Dermis microvascular lymphatic vessel endothelial cell (primary cell): ENCODE data around the gene ABHD1. TPM values are rescaled to one million over a fixed set of nuclear protein-coding genes. Genes with fewer than 3 reads are reported as not detected.
A peak's percentile ranks its signal among the peaks of the same experiment; 100 is the strongest.
"Not testable (repeated sequence)": the region's sequence is repeated elsewhere in the genome, so short reads cannot be mapped to it uniquely, and the experiment has no call there.

Source experiments
- DNase-seq, 2 donors: peaks; one replicate each; pipeline versions ENCODE4 v3.0.0 to v3.0.0-alpha.2; 2010; ENCODE audit warnings: low read depth in 2 of 2
- total RNA-seq: library from RNA; depleted of rRNA; stranded (reverse); fragments of >200 nt; gene quantifications from 2 replicates; pipeline ENCODE4 v1.2.1, GENCODE V29; 2014

The ABHD1 gene
- total RNA-seq, 1 donor from 2014 or later = under 0.01 TPM

GRCh38 chr2:27109083-27109482 is 14.5 kb upstream of the ABHD1 start:
- DNase-seq = no peak

DNA sequence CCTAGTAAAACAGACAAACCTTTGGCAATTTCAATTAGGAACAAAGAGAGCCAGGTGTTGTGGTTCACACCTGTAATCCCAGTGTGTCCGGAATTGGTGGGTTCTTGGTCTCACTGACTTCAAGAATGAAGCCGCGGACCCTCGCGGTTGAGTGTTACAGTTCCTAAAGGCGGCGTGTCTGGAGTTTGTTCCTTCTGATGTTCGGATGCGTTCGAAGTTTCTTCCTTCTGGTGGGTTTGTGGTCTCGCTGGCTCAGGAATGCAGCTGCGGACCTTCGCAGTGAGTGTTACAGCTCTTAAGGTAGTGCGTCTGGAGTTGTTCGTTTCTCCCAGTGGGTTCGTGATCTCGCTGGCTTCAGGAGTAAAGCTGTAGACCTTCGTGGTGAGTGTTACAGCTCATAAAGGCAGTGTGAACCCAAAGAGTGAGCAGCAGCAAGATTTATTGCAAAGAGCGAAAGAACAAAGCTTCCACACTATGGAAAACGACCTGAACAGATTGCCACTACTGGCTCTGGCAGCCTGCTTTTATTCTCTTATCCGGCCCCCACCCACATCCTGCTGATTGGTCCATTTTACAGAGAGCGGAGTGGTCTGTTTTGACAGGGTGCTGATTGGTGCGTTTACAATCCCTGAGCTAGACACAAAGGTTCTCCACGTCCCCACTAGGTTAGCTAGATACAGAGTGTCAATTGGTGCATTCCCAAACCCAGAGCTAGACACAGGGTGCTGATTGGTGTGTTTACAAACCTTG is 12.8 kb upstream of the ABHD1 start:
- DNase-seq = not testable (repeated sequence)

DNA sequence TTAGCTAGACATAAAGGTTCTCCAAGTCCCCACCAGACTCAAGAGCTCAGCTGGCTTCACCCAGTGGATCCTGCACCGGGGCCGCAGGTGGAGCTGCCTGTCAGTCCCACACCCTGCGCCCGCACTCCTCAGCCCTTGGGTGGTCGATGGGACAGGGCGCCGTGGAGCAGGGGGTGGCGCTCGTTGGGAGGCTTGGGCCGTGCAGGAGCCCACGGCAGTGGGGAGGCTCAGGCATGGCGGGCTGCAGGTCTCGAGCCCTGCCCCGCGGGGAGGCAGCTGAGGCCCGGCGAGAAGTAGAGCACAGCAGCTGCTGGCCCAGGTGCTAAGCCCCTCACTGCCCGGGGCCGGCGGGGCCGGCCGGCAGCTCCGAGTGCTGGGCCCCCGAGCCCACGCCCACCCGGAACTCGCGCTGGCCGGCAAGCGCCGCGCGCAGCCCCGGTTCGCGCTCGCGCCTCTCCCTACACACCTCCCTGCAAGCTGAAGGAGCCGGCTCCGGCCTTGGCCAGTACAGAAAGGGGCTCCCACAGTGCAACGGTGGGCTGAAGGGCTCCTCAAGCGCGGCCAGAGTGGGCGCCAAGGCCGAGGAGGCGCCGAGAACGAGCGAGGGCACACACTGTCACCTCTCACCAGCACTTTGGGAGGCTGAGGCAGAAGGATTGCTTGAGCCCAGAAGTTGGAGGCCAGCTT is 12.1 kb upstream of the ABHD1 start:
- not testable (repeated sequence) for DNase-seq

DNA sequence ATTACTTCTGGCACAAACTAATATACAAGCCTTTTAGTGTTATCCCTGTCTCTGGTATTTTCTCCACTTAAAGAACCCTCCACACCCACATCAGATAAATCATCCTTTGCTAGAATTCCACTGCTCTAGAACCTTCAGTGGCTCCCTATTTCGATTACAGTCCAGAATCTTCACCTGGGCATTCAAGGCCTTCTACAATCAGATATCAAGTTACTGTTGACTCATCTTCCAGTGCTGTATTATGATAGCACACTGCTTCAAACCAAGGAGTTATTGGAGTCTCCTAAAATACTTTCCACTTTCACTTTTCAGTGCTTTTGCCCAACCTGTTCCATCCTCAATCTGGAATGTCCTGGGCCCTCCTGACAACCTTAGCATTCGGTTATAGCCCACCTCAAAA is 8.1 kb upstream of the ABHD1 start:
- no peak for DNase-seq

- no peak for DNase-seq
Measured at GRCh38 chr2:27117995-27118524, 5.6 kb upstream of the ABHD1 start.

- peak in 1 of 2 donors; percentile 16 for DNase-seq
Measured at GRCh38 chr2:27118525-27119329, 4.9 kb upstream of the ABHD1 start, which contains the start of gene CGREF1. Gene CGREF1, minus strand, starts transcription at chr2:27119128. Its CDS starts 14,762 bp downstream, at chr2:27104366.

DNA sequence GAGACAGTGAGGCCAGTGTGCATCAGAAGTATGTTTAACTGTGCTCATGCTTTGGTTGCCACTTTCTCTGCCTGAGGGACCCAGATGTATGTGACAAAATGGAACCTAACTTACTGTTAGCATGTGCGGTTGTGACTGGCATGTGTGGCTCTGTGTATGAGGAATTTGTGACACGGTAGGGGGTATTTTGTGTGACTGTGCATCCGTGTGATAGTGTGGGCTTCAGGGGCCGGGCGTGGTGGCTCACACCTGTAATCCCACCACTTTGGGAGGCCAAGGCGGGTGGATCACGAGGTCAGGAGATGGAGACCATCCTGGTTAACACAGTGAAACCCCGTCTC is 4.3 kb upstream of the ABHD1 start:
- DNase-seq = not testable (repeated sequence)

DNA sequence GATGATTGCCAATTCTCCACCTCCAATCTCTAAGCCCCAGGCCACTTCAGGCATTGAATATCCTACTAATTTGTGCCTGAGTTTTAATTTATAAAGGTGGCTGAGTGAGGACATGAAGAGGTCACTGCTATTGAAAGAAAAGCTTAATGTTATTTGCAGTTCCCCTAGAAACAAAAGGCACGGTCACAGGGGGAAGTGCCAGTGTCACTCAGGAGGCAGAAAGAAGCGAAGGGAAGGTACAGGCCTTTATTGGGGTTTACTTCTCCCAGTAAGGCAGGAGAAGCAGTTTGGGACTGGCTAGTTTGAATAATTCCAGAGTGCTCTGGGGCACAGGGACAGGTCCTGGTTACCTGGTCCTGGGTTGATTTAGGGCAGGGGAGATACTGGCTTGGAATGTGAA is 1.7 kb upstream of the ABHD1 start:
- DNase-seq = no peak

DNA sequence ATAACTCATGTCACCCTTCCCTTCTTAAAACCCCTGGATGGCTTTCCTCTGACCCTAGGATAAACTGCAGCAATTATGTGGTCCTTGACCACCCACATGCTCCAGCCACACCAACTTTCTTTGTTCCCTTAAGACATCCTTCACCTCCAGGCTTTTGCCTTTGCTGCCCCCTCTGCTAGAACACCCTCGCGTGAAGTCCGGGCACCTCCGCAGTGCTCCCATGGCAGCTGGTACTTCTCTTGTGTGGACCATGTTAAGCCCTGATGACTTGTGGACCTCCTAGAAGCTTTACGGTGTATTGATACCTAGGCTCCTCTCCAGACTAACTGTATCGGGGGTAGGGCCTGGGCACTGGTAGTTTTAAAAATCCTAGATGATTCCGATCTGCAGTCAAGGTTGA is 824 bp upstream of the ABHD1 start:
- no peak for DNase-seq

DNA sequence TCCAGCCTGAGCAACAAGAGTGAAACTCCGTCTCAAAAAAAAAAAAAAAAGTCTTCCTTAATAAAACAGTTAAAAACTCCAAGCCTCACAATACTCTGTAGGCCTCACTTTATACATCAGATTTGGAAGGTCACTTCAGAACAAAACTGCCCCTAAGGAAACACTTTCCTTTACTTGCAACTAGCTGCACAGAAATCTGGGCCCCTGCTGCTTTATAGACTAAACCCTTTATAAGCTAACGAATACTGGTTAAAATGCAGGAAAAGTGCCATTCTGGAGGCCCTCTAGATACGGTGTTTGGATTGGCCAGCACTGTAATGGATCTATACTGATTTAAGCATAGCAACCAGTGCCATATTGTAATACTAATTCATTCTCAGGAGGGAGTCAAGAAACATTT is 1.5 kb downstream of the ABHD1 start:
- no peak for DNase-seq

DNA sequence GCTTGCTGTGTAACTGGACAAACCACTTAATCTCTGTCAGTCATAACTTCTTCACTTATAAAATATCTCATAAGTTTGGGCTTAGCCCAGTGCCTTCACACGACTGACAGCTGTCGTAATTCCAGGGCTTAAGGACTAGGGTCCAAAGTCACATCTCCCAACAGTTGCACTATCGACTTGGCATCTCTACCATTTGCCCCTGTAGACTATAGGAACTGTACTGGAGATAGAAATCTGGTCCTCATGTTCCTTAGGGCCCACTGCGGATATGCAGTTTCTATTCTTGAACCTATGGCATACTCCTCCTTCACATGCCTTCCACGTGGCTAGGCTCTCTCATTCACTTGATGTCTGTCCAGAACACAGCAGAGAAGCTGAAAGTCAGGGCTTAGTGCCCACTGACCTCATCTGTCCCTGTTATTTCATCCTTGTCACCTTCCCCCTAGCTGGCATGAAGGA is 2.7 kb downstream of the ABHD1 start:
- no peak for DNase-seq

DNA sequence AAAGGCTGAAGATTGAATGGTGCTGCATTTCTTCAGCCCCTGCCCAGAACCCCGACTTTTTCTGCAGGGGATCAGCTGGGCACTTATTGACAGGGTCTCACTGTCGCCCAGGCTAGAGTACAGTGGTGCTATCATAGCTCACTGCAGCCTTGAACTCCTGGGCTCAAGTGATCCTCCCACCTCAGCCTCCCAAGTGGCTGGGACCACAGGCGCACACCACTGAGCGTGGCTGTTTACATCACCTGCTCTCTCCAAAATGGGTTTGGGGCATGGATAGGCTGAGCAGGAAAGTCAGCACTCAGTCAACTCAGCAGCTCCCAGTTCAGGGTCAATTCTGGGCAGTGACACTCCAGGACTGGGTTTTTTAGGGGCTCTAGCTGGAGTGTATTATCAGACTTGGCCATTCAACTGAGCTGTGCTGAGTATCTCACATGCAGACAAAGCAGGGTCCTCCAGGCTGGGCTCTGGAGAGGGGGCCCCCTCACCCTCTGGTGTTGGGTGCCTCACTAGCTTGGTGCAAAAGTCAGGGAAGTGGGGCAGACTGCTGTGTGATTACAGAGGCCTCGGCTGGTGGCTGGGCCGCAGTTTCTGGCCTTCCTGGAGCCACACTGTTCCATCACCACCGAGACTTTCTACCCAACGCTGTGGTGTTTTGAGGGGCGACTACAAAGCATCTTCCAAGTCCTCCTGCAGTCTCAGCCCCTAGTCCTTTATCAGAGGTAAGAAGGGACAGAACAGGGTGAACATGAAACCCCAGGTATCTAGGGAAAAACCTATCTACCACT is 4.5 kb downstream of the ABHD1 start:
- no peak for DNase-seq

GRCh38 chr2:27128668-27129571 is 5.3 kb downstream of the ABHD1 start:
- no peak for DNase-seq

DNA sequence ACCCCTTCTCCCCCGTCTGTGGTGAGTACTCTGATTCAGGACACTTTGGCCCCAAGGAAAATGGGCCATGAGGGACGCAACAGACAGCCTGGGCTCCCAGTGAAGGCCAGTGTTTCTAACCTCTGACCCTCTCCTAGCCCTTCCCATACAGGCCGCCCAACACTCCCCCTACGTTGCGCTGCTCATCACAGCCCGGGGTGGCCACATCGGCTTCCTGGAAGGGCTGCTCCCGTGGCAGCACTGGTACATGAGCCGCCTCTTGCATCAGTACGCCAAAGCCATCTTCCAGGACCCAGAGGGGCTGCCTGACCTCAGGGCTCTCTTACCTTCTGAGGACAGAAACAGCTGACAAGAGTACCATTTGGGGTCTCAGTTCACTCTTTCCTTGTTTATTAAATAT is 6.8 kb downstream of the ABHD1 start:
- no peak for DNase-seq

DNA sequence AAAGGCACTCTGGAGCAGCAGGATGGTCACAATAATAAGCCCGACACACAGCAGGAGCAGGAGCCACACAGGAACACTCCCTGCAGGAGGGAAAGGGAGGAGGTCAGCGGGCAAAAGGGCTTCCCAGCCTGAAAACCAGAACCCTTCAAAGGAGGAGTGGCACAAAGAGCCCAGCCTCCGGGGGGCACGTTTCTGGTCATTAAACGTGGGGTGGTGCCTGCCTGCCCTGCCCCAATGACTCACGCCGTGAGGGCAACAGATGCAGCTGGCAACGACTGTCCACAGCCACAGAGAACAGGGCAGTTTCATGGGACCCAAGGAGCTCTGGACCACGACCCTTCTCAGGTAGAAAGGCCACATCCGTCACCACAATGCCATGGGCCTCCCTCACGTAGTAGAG is 7.8 kb downstream of the ABHD1 start:
- DNase-seq = no peak

DNA sequence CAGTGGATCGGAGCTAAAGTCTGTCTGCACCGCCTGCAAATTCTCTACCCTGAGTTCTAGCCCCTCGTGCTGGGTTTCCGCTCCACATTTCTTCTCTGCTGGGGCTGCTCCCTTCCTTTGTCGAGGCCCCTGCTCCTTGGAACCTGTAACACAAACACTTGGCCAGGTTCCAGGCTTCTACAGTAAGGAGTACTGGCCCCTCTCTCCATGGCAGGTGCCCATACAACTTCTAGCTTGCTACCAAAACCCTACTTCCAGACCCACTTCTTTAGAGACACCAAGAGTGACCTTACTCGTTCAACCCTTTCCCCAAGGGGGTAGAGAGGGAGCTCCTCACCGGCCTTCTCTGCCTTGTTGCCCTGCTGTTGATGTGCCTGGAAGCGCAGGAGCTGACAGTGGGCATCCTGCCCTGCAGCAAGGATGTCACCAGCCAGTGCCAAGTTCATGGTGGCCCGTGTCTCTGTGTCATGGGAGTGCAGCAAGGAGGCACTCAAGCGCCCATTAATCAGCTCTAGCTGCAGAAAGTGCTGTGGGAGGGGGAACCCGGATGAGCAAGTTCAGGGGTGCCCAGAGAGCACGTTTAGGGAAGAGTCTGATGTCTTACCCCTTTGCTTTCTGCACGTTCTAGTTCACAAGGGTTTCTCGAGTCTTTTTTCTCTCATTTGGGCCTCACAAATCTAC is 9.7 kb downstream of the ABHD1 start:
- DNase-seq = no peak

DNA sequence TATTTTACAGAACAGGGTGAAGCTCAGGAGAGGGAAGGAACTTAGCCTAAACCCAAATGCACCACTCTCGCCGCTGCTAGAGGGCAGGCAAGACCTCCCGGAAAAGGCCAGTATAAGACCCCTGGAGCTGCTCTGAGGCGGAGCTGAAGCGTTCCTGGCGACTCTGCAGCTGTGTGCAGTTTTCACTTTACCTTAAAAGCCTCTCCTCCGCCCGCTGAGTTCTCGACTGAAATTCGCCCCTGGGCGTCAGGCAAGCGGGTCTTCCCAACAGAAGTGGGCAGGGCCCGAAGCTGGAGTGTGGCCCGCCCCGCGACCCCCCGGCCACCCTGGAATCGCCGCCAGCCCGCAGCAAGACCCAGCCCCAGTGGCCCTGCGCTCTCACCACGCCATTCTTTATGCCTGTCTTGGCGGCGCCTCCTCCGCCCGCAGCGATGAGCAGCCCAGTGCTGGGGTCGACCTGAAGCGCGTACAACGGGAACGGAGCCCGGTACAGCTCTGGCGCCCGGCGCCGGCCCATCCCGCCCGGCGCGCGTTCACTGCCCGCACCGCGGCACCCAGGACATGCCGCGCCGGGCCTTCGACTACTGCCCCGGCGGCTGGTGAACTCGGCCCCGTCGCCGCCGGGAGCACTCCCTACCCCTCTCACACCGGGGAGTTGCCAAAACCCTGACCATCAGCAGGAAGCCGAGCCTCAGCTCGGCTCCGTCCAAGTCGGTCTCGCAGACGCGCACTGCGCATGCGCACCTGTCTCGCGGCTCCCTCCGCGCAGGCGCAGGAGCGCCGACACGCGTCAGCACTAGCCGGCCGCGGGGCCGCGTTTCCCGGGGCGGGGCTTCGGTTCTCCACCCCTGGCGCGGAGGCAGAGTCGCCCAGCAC is 10.5 kb downstream of the ABHD1 start, which contains the start of gene PREB:
TSS of gene PREB (minus strand) at position 732 of the 876 bp plus-strand sequence. CDS start at position 517, 215 bp downstream.
- DNase-seq = peak; percentile 89 to 93

DNA sequence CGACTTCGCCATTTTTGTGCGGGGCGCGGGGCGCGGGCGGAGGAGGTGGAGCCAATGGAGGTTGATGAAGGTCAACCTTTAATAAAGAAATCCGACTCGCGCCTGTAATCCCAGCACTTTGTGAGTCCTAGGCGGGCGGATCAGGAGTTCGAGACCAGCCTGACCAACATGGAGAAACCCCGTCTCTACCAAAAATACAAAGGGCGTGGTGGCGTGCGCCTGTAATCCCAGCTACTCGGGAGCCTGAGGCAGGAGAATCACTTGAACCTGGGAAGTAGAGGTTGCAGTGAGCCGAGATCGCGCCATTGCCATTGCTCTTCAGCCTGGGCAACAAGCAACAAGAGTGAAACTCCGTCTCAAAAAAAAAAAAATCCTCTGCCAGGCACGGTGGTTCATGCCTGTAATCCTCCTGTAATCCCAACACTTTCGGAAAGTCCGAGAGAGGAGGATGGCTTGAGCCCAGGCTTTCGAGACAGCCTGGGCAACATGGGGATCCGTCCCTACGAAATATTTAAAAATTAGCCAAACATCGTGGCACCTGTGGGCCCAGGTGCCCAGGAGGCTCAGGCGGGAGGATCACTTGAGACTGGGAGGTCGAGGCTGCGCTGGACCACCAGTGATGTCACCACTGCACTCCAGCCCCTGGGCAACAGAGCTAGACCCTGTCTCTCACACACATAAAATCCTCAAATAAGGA is 11.3 kb downstream of the ABHD1 start:
- DNase-seq = no peak
